Breast epithelium (tissue), 3 donors: ENCODE data around the gene SNX30.

Experiments used
- CTCF ChIP-seq, 3 donors: fragments of 450-650 bp; IDR thresholded peaks; one replicate each; pipeline ENCODE4 v1.5.1; 2016 to 2017; ENCODE audit warnings: antibody characterized with exemption in 3 of 3, mild to moderate bottlenecking in 3 of 3, moderate library complexity in 3 of 3
- POLR2A ChIP-seq: fragments of 450-650 bp; IDR thresholded peaks from one replicate; pipeline ENCODE4 v1.6.1; 2016; ENCODE audit warnings: antibody characterized with exemption, mild to moderate bottlenecking, moderate library complexity
- POLR2AphosphoS5 ChIP-seq, 3 donors: sonication (generic); formaldehyde crosslinking; IDR thresholded peaks; one replicate each; pipeline ENCODE4 v1.6.1; 2017; ENCODE audit warnings: antibody characterized with exemption in 3 of 3

DNA sequence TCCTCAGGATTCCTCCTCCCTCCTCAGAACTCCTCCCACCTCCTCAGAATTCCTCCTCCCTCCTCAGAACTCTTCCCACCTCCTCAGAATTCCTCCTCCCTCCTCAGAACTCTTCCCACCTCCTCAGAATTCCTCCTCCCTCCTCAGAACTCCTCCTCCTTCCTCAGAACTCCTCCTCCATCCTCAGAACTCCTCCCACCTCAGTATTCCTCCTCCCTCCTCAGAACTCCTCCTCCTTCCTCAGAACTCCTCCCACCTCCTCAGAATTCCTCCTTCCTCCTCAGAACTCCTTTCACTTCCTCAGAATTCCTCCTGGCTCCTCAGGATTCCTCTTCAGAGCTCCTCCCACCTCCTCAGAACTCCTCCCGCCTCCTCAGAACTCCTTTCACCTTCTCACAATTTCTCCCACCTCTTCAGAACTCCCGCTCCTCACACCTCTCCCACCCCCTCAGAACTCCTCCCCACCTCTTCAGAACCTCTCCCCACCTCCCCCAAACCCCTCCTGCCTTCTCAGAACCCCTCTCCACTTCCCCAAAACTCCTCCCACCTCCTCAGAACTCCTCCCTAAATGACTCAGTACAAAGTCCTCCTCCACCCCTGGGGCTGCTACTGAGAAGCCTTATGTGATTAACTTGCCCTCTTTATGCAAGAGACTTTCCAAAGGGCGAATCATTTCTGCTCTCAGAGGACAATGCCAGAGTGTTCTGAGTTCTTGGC lies 116.9 kb downstream of the SNX30 start:
- TF ChIP-seq CTCF (IDR thresholded peaks at IDR 0.05) (no peak), POLR2A (no peak), POLR2AphosphoS5 (IDR thresholded peaks at IDR 0.05) (no peak)
